Kidney epithelial cell (primary cell): ENCODE data around the gene CLTB. TPM values are rescaled to one million over a fixed set of nuclear protein-coding genes. Genes with fewer than 3 reads are reported as not detected.

Experiments used
- DNase-seq: peaks from one replicate; pipeline ENCODE4 v3.0.0-alpha.2; 2010; ENCODE audit warnings: low read depth
- H3K27me3 ChIP-seq: 2 replicates; pipeline ENCODE4 v1.6.0; 2011; ENCODE audit warnings: low read length; ENCODE audit not compliant: control insufficient read depth, insufficient read depth
- H3K36me3 ChIP-seq: 2 replicates; pipeline ENCODE4 v1.5.1; 2011; ENCODE audit warnings: low read length; ENCODE audit not compliant: control insufficient read depth, insufficient read depth
- H3K4me3 ChIP-seq: 2 replicates; pipeline ENCODE4 v1.5.1; 2011; ENCODE audit warnings: low read depth, mild to moderate bottlenecking, control low read depth, low read length
- CTCF ChIP-seq: IDR thresholded peaks from 2 replicates; pipeline ENCODE4 v1.5.1; 2011; ENCODE audit warnings: mild to moderate bottlenecking, moderate library complexity, low read length, control low read depth, inconsistent platforms; ENCODE audit not compliant: insufficient read depth, poor library complexity, severe bottlenecking
- total RNA-seq: library from RNA; depleted of rRNA; stranded (reverse); fragments of >200 nt; gene quantifications from 2 replicates; pipeline ENCODE4 v1.2.3, GENCODE V29; 2015

CLTB gene
- total RNA-seq, 1 donor from 2014 or later: 172 TPM

- Histone ChIP-seq H3K4me3 (no peak overlapping the region), H3K27me3 (no peaks in the 10 kb centered on the region), H3K36me3 (no peaks in the 10 kb centered on the region)
- TF ChIP-seq CTCF: no peak
- DNase-seq: no peak
These were observed 33.7 kb upstream of the CLTB start for GRCh38 chr5:176450077-176450476.

- no peaks in the 10 kb centered on the region for H3K36me3 ChIP-seq
- DNase-seq: peak; percentile 99
- peak; percentile 81 for TF ChIP-seq CTCF
- peak within 1 kb of the TSS; percentile 100 for H3K4me3 ChIP-seq
- H3K27me3 ChIP-seq: no peaks in the 10 kb centered on the region
These were observed 31.8 kb upstream of the CLTB start, which contains the start of gene FAF2 for GRCh38 chr5:176447978-176448608. Gene FAF2 (plus strand): TSS chr5:176448385. CDS start chr5:176448408, 23 bp downstream.

- DNase-seq: no peak
- no peak for TF ChIP-seq CTCF
- Histone ChIP-seq H3K27me3 (no peaks in the 10 kb centered on the region), H3K36me3 (no peaks in the 10 kb centered on the region), H3K4me3 (peak overlapping the region; percentile 74)
These were observed 31.2 kb upstream of the CLTB start for GRCh38 chr5:176447591-176447977.

- TF ChIP-seq CTCF: no peak
- Histone ChIP-seq H3K27me3 (no peaks in the 10 kb centered on the region), H3K36me3 (no peaks in the 10 kb centered on the region), H3K4me3 (peak overlapping the region; percentile 74)
- DNase-seq: no peak
These were observed 30.7 kb upstream of the CLTB start for GRCh38 chr5:176446884-176447590.

GRCh38 chr5:176446028-176446665 lies 29.8 kb upstream of the CLTB start:
- no peak for TF ChIP-seq CTCF
- no peaks in the 10 kb centered on the region for H3K36me3 ChIP-seq

More at GRCh38 chr5:176446028-176446665, 29.8 kb upstream of the CLTB start:
- H3K27me3 ChIP-seq: no peaks in the 10 kb centered on the region
- no peak overlapping the region for H3K4me3 ChIP-seq
- no peak for DNase-seq
